Activated CD4-positive, alpha-beta T cell treated with anti-CD3 and anti-CD28 coated beads, Interleukin-10, Interleukin-2, amounts not matched to agents 100 ng/mL and 50 ng/mL, durations not matched to agents 16 hours and 8 hours (primary cell): Measurements from ENCODE around the gene GJC2.

Source experiments
- DNase-seq: peaks from one replicate; pipeline ENCODE4 v3.0.0-alpha.2; 2020

GJC2 gene

DNA sequence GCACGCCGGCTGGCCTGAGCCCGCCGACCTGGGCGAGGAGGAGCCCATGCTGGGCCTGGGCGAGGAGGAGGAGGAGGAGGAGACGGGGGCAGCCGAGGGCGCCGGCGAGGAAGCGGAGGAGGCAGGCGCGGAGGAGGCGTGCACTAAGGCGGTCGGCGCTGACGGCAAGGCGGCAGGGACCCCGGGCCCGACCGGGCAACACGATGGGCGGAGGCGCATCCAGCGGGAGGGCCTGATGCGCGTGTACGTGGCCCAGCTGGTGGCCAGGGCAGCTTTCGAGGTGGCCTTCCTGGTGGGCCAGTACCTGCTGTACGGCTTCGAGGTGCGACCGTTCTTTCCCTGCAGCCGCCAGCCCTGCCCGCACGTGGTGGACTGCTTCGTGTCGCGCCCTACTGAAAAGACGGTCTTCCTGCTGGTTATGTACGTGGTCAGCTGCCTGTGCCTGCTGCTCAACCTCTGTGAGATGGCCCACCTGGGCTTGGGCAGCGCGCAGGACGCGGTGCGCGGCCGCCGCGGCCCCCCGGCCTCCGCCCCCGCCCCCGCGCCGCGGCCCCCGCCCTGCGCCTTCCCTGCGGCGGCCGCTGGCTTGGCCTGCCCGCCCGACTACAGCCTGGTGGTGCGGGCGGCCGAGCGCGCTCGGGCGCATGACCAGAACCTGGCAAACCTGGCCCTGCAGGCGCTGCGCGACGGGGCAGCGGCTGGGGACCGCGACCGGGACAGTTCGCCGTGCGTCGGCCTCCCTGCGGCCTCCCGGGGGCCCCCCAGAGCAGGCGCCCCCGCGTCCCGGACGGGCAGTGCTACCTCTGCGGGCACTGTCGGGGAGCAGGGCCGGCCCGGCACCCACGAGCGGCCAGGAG is 8.6 kb downstream of the GJC2 start:
- DNase-seq: no peak

DNA sequence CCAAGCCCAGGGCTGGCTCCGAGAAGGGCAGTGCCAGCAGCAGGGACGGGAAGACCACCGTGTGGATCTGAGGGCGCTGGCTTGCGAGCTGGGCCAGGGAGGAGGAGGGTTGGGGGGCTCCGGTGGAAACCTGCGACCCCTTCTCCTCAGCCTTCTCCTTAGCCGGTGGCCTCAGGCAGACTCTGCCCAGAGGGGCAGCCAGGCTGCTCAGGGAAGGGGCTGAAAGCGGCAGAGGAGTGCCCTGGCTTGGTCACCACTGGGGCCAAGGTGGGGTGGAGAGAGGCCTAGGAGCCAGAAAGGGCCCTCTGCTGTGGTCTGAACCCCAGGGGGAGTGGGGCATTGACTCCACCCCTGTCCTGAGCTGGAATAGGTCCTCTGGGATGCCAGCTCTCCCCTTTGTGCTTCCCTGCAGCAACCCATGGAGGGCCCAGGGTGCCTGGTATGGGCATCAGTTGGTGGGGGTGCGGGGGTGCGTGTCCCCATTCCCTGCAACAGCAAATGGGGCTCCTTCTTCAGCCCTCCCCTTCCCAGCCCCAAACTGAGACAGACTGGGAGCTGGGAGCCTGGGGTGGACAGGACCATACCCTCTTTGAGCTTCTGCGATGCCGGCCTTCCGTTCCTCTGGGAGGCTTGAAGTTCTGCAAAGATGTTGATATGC is 9.4 kb downstream of the GJC2 start:
- no peak for DNase-seq

DNA sequence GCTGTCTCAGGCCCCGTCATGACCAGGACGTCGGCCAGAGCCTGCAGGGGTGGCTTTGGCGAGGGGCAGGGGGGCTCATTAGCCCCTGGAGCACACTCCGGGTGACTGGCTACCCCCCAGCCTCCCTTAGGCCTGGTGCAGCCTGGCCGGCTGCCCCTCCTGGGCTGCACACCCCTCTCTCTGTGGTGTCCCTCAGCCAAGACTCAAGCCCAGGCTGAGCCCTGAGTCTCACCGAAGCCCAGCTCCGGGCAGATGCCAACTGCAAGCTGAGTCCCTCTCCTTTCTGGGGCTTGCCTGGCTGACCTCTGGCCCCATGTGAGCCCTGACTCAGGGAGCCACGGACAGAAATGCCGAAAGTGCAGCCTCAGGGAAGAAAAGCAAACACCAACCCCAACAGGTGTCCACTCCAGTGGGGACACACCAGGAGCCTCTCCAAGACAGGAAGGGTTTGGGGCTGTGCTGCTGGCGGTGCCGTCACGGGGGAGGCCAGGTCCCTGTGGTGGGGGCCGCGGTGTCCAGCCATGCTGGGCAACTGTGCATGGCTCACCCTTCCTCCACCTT is 10.6 kb downstream of the GJC2 start:
- DNase-seq: no peak

DNA sequence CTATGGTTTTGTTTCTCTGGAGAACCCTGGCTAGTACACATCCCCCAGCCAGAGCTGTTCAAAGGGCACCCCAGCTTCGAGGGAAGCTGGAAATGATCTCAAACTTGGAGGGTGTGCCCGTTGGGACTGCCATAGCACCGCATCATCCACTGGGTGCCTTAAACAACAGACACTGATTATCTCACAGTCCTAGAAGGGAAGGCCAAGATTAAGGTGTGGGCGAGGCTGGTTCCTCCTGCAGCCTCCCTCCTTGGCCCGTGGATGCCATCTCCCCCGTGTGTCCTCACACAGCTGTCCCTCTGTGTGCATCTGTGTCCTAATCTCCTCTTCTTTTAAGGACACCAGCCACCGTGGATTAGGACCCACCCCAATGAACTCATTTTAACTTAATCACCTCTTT is 11.6 kb downstream of the GJC2 start:
- no peak for DNase-seq

DNA sequence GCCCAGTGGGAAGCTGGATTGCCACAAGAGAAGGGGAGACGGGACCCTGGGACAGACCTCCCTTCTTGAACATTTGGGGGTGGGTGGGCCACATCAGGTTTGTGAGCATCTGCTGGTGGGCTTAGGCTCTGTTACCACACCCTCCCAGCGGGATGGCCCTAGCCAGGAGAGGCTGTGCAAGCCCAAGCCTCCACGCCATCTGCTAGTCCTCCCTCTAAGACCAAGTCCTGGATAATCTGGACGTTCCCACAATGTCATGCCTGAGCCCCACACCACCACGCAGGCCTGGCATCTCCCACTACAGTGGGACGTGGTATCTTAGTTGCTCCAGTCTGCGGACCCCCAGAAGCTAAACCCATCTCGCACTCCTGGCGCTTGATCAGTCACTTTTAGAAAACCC is 12.1 kb downstream of the GJC2 start:
- DNase-seq: no peak

DNA sequence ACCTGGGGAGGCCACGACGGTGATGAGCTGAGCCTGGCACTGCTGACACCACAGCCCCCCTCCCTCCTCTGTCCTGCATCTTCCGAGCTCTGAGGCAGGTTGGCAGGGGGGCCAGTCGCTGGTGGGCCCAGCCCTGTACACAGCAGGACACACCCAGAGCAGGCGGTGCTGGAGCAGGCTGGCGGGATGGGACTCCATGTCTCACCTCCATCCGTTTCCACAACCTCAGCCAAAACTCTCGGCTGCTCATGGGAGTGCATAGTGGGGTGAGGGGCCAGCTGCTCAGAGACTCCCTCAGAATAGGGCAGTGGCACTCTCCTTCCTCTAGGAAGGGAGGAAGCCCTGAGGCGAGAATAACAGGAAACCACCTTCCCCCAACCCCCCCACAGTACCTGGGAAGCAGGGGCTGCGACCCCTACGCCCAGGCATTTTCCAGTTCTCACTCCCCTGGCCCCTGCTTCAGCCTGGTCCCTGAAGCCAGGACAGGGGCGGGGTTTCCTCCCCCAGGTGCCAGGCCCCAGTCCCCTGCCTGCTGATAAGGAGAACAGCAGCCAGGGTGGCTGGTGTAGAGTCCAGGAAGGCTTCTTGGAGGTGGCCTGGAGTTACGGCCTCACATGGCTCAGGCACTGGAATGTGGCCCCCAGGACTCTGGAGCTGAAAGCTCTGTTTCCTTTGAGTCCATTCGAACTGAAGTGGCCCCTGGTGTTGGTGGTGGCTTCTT is 12.7 kb downstream of the GJC2 start:
- no peak for DNase-seq

DNA sequence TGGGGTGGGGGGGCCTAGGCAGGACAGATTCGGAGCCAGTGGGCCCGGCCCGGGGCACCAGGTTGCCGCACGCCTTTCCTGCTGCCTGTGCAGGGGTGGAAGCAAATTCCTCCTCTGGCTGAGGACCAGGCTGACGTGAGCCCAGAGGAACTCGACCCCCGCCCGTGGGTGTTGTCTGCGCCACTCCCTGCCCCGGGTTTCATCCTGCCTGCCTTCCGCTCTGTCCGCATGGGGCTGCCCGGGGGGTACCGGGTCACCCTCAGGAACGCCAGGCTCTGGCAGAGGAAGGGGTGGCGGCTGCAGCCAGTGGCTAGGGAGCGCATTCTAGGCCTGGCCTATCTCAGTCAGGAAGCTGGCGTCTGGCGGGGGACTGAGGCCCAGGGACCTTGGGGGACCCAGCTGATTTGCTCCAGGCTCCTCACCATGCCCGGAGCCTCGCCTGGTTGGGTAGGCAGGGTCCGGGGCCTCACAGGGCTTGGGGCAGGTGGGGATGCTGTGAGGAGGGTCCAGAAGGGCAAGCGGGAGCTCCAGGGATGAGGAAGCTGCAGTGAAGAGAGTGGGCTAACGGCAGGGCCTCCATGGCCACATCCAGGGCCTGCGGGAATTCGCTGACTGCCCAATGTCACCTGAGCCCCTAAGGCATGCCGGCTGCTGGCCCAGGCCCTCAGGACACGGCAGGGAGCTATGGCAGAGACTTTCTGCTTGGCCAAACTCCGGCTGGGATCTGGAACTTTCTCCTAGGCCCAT is 13.4 kb downstream of the GJC2 start:
- DNase-seq: no peak

DNA sequence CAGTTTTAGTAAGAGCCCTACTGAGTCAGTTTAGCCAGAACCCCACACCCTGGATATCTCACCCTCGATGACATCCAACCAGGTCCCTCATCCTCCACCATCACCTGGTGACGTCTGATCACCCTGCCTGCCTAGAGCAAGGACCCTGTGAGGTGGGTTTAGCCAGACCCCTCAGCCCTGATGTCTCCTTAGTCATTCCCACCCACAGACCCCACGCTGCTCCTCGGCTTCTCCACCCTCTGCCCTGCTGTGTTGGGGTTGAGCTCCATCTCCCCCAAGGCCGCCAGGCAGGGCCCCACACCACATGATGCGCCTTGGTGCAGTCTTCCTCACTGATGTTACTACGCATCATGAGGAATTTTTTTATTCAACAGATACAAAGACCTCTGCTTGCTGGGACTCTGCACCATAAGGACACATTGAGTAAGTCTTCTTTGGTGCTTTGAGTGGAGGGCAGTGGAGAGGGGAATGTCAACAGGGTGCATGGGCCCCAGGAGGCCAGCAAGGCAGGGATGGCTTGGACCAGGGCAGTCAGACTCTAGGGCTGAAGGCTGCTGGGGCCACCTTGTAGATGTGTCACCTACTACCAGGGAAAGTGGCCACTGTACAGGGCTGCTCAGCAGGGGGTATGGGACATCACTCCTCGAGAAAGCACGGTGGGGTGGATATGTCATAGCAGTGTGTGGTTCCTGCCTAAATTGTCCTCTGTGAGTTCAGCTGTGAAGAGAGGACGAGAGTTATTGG is 14.2 kb downstream of the GJC2 start:
- no peak for DNase-seq

DNA sequence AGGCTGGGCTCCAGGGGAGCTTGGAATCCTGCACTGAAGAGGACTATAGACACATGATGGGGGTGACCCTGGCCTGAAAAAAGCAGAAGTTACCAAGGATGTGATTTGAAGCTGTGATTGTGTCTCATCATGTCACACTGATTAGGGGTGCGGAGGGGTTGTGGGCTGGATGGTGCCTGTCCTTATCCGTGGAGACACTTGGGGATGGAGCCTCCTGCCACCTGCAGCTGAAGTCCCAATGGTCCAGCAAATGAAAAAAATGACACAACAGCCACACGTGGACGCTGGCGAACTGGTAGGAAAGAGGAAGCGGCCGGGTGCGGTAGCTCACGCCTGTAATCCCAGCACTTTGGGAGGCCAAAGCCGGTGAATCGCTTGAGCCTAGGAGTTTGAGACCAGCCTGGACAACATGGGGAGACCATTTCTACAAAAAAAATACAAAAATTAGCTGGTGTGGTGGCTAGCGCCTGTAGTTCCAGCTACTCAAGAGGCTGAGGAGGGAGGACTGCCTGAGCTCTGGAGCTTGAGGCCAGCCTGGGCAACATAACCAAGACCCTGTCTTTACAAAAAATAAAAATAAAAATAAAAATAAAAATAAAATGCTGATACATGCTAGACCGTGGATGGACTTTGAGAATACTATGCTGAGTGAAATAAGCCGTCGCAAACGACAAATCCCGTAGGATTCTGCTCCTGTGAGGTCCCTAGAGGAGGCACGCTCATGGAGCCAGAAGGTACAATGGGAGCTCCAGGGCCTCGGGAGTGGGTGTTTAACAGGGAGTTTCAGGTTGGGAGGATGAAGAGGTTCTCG is 15.0 kb downstream of the GJC2 start:
- DNase-seq: no peak

DNA sequence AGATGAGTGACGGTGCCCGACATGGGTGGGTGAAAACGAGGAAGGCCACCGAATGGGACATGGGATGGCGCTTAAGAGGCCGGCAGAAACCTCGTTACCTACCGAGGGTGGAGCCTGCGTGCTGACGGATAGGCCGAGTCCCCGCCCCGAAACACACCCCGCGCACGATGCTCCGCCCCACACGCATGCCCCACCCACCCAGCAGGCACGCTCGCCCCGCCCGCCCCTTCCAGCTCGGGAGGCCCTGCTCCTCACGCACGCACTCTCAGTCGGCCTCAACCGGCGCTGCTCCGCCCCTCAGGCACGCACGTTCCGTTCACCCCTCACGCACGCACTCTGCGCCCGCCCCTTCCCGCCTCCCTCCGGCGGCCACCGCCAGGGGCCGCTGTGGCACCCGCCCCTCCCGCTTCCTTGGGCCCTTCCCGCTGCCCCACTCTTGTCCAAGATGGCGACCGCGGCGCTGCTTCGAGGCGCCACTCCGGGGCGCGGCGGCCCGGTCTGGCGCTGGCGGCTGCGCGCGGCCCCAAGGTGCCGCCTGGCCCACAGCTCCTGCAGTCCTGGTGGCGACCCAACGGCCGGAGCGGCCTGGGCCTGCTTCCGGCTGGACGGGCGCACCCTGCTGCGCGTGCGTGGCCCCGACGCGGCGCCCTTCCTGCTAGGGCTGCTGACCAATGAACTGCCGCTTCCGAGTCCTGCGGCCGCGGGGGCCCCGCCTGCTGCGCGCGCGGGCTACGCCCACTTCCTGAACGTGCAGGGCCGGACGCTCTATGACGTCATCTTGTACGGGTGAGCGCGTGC is 15.8 kb downstream of the GJC2 start, which contains the start of gene IBA57:
Gene IBA57, plus strand, starts transcription at position 433 of the 798 bp plus-strand sequence. Its CDS starts 13 bp downstream, at position 446.
- DNase-seq: peak; percentile 100

DNA sequence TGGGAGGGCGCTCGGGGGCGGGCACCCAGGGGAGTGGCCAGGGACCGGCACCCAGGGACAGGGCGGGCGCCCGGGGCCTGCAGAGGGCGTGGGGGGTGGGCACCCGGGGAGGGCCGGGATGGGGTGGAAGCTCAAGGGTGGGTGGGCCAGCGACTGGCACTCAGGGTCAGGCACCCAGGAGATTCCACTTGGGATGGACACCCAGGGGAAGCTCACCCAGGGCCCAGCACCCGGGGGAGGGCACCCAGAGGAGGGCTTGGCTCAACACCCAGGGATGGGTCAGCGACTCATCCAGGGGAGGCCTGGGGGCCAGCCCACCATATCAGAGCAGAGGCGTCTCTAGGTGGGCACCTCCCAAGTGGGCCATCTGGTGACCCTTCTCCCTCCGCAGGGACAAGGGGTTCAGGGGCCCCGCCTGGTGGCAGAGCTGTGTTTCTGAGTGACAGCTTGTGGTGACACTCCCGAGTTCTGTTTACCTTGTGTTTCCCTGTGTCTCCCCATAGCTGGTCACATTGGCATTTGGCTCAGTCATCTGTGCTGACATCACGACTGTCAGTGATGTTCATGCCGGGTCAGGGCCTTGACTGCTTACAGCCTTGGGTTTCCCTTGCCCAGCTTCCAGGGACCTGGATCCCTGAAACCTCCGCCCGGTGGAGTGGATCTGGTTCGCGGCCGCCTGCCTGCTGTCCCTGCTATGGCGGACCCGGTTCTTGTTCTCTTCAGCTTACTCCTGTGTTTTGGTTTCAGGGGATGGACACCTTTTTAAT is 16.6 kb downstream of the GJC2 start:
- peak; percentile 56 for DNase-seq

DNA sequence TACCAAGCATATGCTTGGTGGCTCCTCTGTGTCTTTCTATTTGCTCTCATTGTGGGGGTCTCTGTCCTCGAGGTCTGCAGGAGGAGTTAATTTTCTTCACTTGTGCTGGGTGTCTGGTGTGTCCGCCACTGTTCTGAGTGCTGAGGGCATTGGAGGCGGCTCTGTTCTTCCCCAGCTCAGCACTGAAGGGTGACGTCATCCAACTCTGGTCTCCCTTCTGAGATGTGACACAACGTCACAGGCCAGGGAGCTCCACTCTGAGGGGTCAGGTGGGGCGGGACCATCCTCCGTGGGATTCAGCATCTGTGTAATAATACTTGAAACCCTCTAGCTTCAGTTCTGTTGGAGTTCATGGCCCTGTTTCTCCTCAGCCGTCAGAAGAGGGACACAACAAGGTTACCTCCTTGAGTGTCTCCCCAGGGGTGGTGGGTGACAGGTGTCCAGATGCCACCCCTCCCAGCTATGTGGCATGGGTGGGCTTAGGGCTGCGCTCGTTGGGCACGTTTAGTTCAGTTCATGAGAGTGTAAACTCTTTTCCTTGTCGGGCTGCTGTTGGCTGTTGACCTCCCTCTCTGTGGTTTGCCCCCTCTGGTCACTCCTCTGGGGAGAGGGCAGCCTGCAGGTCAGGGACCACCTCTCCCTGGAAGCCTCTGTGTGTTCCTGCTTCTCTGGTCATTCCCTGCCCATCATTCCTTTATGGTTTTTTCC is 19.0 kb downstream of the GJC2 start:
- DNase-seq: no peak

DNA sequence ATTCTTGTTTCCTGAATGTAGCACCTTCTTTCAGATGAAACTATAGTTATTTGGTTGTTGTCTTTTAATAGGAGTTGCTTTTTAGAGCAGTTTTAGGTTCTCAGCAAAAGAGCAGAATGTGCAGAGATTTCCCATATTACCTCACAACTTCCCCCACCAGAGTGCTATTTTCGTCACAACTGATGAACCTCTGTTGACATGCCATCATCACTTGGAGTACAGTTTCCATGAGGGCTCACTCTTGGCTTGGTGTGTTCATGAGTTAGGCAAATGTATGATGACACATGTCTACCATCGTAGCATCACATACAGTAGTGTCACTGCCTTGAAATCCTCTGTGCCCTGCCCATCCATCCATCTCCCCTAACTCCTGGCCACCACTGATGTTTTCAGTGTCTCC is 19.6 kb downstream of the GJC2 start:
- DNase-seq: no peak

DNA sequence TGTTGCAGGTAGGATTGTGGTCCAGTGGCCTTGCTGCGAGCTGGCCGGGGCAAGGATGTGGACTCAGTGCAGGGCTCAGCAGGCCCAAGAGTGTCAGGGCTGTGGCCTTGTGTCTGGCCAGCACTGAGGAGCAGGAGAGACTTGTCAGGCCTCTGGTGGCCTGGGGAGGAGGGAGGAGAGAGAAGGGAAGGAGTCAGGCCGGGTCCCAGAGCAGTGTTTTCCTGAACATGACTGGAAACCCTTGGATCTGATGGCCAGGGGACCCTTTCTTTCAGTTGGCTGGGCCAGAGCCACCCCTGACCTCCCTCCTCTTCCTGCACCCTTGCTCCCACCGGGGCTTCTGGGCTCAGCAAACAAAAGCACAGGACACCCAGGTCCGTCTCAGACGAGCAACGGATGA is 20.9 kb downstream of the GJC2 start:
- no peak for DNase-seq

DNA sequence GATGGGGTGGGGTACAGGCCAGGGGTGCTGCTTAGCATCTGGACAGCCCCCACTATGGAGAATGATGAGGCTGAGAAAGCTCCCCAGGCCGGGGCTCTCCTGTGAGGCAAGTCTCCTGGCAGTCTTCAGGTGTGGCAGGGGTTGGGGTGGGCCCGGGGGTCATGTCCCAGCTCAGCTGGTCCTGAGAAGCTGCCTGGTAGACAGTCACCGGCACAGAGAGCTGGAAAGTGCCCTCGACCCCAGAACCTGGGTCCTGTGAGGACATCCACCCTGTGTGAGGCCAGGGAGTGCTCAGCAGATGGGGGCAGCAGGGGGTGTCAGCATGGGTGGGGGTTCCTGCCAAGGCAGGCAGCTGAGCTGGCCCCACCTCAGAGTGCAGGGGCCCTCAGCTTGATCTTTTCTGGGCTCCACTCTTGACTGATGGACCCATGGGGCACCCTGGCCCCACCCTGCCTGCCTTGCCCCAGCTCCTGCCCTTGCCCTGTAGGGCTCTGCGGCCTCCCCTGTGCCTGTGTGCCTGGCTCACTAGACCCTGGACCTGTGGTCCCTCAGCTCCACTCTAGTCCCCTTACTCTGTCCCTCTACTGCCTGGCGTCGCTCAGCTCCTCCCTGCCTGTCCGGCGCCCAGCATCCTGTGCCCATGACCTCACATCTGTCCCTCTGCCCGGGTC is 21.6 kb downstream of the GJC2 start:
- DNase-seq: no peak

DNA sequence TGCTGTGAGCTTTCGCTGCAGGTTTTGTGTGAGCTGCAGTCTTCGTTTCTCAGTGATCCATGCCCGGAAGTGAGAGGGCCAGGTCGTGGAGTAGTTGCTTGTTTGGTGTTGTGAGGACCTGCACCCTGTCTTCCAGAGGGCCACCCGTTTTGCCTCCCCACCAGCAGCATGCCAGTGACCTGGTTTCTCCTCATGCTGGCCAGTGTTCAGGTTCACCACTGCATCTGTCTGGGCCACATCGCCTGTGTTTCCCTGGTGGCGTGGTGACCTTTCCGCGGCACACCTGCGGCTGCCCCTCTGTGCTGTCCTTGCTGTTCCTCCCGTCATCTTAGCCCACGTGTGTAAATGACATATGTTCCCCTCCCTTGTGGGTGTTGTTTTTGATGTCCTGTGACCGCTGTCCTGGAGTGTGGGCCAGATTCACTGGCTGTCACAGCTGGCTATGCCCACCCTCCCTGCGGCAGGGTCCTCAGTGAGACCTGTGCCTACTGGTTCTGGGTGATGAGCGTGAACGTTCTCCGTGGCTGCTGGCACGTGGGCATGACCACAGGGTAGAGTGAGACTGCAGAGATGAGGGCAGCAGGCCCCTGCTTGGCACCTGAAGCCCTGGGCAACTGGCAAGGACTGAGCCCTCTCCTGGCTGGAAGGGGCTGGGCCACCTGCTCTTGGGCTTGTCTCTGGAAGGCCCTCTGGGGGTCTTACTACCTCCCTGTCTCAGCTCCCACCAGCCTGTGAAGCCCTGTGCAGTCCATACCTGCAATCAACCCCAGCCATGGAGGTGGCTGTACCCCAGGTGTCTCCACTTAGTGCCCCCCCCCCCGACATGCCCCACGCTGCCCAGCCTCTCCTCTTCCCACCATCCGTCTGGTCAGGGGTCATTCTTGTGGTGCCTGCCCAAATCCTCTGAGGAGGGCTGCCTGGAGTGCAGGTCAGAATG is 23.1 kb downstream of the GJC2 start:
- no peak for DNase-seq
